PC-9 (cell line): ENCODE data around the gene CTNNA1. TPM values are rescaled to one million over a fixed set of nuclear protein-coding genes. Genes with fewer than 3 reads are reported as not detected.

ENCODE experiments used
- BruUV-seq: library from RNA; stranded (reverse); fragments of 400-500 nt; replicated peaks from 2 replicates; lab custom pipeline; 2021; lab: Mats Ljungman, UMichigan
- CTCF ChIA-PET: fragments of 300-600 bp; sonication (Branson Sonifier 250); formaldehyde crosslinking; loops from one replicate; lab custom pipeline; 2022; ENCODE audit warnings: antibody characterized with exemption; lab: Charles Lee
- POLR2A ChIA-PET: fragments of 300-600 bp; sonication (Branson Sonifier 250); formaldehyde crosslinking; loops from one replicate; lab custom pipeline; 2022; ENCODE audit warnings: antibody characterized with exemption; ENCODE audit not compliant: unreplicated experiment; lab: Charles Lee
- DNase-seq, 2 experiments: peaks; one replicate each; pipeline versions ENCODE4 v3.0.0 to v3.0.0-alpha.2; 2015 to 2022; ENCODE audit warnings: mixed read lengths in 1 of 2
- H2AFZ ChIP-seq: fragments of 200-600 bp; sonication (generic); 2 replicates; pipeline ENCODE4 v1.8.1; 2017; ENCODE audit warnings: antibody characterized with exemption
- H3F3A ChIP-seq: fragments of 200-600 bp; sonication (generic); 2 replicates; pipeline ENCODE4 v1.8.1; 2017; ENCODE audit warnings: antibody characterized with exemption, mild to moderate bottlenecking, low read depth; ENCODE audit not compliant: insufficient read depth
- H3K27ac ChIP-seq: fragments of 200-600 bp; sonication (generic); 2 replicates; pipeline ENCODE4 v1.6.1; 2016; ENCODE audit warnings: mixed run types
- H3K27me3 ChIP-seq: fragments of 200-600 bp; sonication (generic); 2 replicates; pipeline ENCODE4 v1.6.1; 2016; ENCODE audit warnings: low read depth, mixed run types; ENCODE audit not compliant: insufficient read depth
- H3K36me3 ChIP-seq: fragments of 200-600 bp; sonication (generic); 2 replicates; pipeline ENCODE4 v1.6.1; 2016; ENCODE audit warnings: low read depth, mixed run types
- H3K4me1 ChIP-seq: fragments of 200-600 bp; sonication (generic); replicated peaks from 2 replicates; pipeline ENCODE4 v1.6.1; 2016; ENCODE audit warnings: mixed run types; ENCODE audit not compliant: insufficient read depth
- H3K4me2 ChIP-seq: fragments of 200-600 bp; sonication (generic); 2 replicates; pipeline ENCODE4 v1.6.1; 2017; ENCODE audit warnings: mixed run types
- H3K4me3 ChIP-seq: fragments of 200-600 bp; sonication (generic); 2 replicates; pipeline ENCODE4 v1.6.1; 2016; ENCODE audit warnings: mixed run types
- H3K79me2 ChIP-seq: fragments of 200-600 bp; sonication (generic); 2 replicates; pipeline ENCODE4 v1.6.1; 2017; ENCODE audit warnings: low read depth, mixed run types
- H3K9me2 ChIP-seq: fragments of 200-600 bp; sonication (generic); 2 replicates; pipeline ENCODE4 v1.8.1; 2017; ENCODE audit warnings: mild to moderate bottlenecking; ENCODE audit not compliant: insufficient read depth
- H3K9me3 ChIP-seq: fragments of 200-600 bp; sonication (generic); 2 replicates; pipeline ENCODE4 v1.8.1; 2016; ENCODE audit warnings: low read depth; ENCODE audit not compliant: insufficient read depth
- H4K20me1 ChIP-seq: fragments of 200-600 bp; sonication (generic); 2 replicates; pipeline ENCODE4 v1.8.1; 2017; ENCODE audit not compliant: insufficient read depth
- CTCF ChIP-seq: fragments of 200-600 bp; sonication (generic); conservative IDR thresholded peaks from 2 replicates; pipeline ENCODE4 v1.6.1; 2017; ENCODE audit warnings: mixed run types, antibody characterized with exemption, mild to moderate bottlenecking, moderate library complexity
- EZH2 ChIP-seq: fragments of 200-600 bp; sonication (generic); IDR thresholded peaks from 2 replicates; pipeline ENCODE4 v1.8.0; 2017; ENCODE audit warnings: antibody characterized with exemption, low read depth
- intact Hi-C: fragments of 100-400 bp; cut with micrococcal nuclease; formaldehyde crosslinking; loops from one replicate; pipeline ENCODE4 v1.10.0; 2022; ENCODE audit not compliant: unreplicated experiment
- total RNA-seq: library from RNA; stranded (reverse); gene quantifications from 2 replicates; pipeline ENCODE4 v1.2.3, GENCODE V29; 2021

CTNNA1 gene
- total RNA-seq, 1 experiment from 2014 or later: 91.7 TPM

- no TSS peak for BruUV-seq
- Histone ChIP-seq H3K4me3 (no peak overlapping the region), H3K27ac (no peak overlapping the region), H3K79me2 (no peaks in the 10 kb centered on the region), H3K27me3 (no peaks in the 10 kb centered on the region), H3F3A (peaks cover 11% of the 10 kb centered on the region; the same call in 1 of the 2 replicates), H4K20me1 (no peaks in the 10 kb centered on the region), H3K36me3 (peaks cover 6% of the 10 kb centered on the region), H3K9me3 (no peaks in the 10 kb centered on the region), H3K4me1 (no peaks in the 10 kb centered on the region), H3K4me2 (no peak overlapping the region), H2AFZ (no peak overlapping the region), H3K9me2 (no peaks in the 10 kb centered on the region)
- ChIA-PET POLR2A (no interaction called here), CTCF (no interaction called here)
- no peak for TF ChIP-seq EZH2
- no peak for TF ChIP-seq CTCF
- intact Hi-C loops: no loop called here
- no peak for DNase-seq
Measured at GRCh38 chr5:138938526-138938925, 185.3 kb downstream of the CTNNA1 start.

GRCh38 chr5:138942066-138942465 is 188.8 kb downstream of the CTNNA1 start:
- BruUV-seq: no TSS peak
- DNase-seq: no peak
- Histone ChIP-seq H3F3A (peaks cover 3% of the 10 kb centered on the region; the same call in 1 of the 2 replicates), H3K36me3 (no peaks in the 10 kb centered on the region), H4K20me1 (no peaks in the 10 kb centered on the region), H3K4me2 (no peak overlapping the region), H3K9me3 (no peaks in the 10 kb centered on the region), H3K4me3 (no peak overlapping the region), H3K9me2 (no peaks in the 10 kb centered on the region), H3K79me2 (no peaks in the 10 kb centered on the region), H3K27me3 (no peaks in the 10 kb centered on the region), H2AFZ (no peak overlapping the region), H3K27ac (no peak overlapping the region), H3K4me1 (no peaks in the 10 kb centered on the region)
- intact Hi-C loops: no loop called here
- CTCF ChIA-PET: no interaction called here
- no peak for TF ChIP-seq CTCF
- TF ChIP-seq EZH2: no peak
- POLR2A ChIA-PET: interaction anchor here (0.6 kb wide), 1 partner anchor 21 kb away, joined by 3 read pairs; no protein-coding TSS in a partner anchor

GRCh38 chr5:138942861-138943260 is 189.6 kb downstream of the CTNNA1 start:
- ChIA-PET CTCF (no interaction called here), POLR2A (no interaction called here)
- Histone ChIP-seq H3K79me2 (no peaks in the 10 kb centered on the region), H3K4me3 (no peak overlapping the region), H2AFZ (no peak overlapping the region), H3K9me2 (no peaks in the 10 kb centered on the region), H3K27ac (no peak overlapping the region), H4K20me1 (no peaks in the 10 kb centered on the region), H3K4me1 (no peaks in the 10 kb centered on the region), H3F3A (peaks cover 3% of the 10 kb centered on the region; the same call in 1 of the 2 replicates), H3K27me3 (no peaks in the 10 kb centered on the region), H3K36me3 (no peaks in the 10 kb centered on the region), H3K4me2 (no peak overlapping the region), H3K9me3 (no peaks in the 10 kb centered on the region)
- DNase-seq: no peak
- intact Hi-C loops: no loop called here
- no peak for TF ChIP-seq EZH2
- no peak for TF ChIP-seq CTCF
- no TSS peak for BruUV-seq
